Measurements from ENCODE around the gene DAPK1.

The DAPK1 gene

GRCh38 chr9:87572719-87573118 is 75.1 kb downstream of the DAPK1 start:
- H2AFZ ChIP-seq (ENCODE audit: low read depth), result no peak overlapping the region
- no peak overlapping the region for H3K9ac ChIP-seq
- H4K20me1 ChIP-seq (ENCODE audit: insufficient read depth), result no peaks in the 10 kb centered on the region
- no peak overlapping the region for H3K4me3 ChIP-seq (IDR thresholded peaks at IDR 0.05; ENCODE audit: insufficient read depth, low read depth, low read length)
- H3K36me3 ChIP-seq (ENCODE audit: insufficient read depth), result no peaks in the 10 kb centered on the region
- no peak overlapping the region for H3K4me2 ChIP-seq
- no peaks in the 10 kb centered on the region for H3K4me1 ChIP-seq (ENCODE audit: low read depth, poor library complexity, severe bottlenecking)
- TF ChIP-seq, protein P1, sequence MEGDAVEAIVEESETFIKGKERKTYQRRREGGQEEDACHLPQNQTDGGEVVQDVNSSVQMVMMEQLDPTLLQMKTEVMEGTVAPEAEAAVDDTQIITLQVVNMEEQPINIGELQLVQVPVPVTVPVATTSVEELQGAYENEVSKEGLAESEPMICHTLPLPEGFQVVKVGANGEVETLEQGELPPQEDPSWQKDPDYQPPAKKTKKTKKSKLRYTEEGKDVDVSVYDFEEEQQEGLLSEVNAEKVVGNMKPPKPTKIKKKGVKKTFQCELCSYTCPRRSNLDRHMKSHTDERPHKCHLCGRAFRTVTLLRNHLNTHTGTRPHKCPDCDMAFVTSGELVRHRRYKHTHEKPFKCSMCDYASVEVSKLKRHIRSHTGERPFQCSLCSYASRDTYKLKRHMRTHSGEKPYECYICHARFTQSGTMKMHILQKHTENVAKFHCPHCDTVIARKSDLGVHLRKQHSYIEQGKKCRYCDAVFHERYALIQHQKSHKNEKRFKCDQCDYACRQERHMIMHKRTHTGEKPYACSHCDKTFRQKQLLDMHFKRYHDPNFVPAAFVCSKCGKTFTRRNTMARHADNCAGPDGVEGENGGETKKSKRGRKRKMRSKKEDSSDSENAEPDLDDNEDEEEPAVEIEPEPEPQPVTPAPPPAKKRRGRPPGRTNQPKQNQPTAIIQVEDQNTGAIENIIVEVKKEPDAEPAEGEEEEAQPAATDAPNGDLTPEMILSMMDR (conservative IDR thresholded peaks at IDR 0.05; ENCODE audit: low read depth, low read length), result no peak
- H3K27ac ChIP-seq, result no peak overlapping the region
- H3K27me3 ChIP-seq (ENCODE audit: insufficient read depth, low read depth), result peaks cover 2% of the 10 kb centered on the region; the same call in 1 of the 2 replicates
- H3K79me2 ChIP-seq (ENCODE audit: insufficient read depth, low read depth), result 0 out of 2 replicates have a peak, but pooled peaks cover 4% of the 10 kb centered on the region

DNA sequence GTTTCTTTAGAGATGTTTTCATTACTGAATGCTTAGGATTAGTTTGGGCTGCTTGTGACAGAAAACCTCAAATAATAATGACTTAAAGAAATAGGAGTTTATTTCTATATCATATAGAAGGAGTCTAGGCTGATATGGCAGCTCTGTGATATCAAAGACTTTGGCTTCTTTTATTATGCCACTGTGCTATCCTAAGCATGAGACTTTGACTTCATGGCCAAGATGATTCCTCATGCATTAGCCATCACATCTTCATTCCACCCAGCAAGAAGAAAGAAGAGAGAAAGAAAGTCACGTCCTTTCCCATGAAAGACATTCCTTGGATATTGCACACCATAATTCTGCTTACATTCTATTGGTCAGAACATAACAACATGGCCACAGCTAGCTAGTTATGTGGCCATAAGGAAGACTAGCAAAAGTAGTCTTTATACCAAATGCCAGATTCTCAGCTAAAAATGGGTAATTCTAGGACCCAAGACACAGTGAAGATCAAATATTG is 76.2 kb downstream of the DAPK1 start:
- H4K20me1 ChIP-seq (ENCODE audit: insufficient read depth), result no peaks in the 10 kb centered on the region
- H3K4me1 ChIP-seq (ENCODE audit: low read depth, poor library complexity, severe bottlenecking), result no peaks in the 10 kb centered on the region
- TF ChIP-seq, protein P1 (conservative IDR thresholded peaks at IDR 0.05; ENCODE audit: low read depth, low read length), result no peak
- H3K27ac ChIP-seq, result no peak overlapping the region
- peaks cover 2% of the 10 kb centered on the region; the same call in 1 of the 2 replicates for H3K27me3 ChIP-seq (ENCODE audit: insufficient read depth, low read depth)
- no peak overlapping the region for H3K4me2 ChIP-seq
- H3K4me3 ChIP-seq (IDR thresholded peaks at IDR 0.05; ENCODE audit: insufficient read depth, low read depth, low read length), result no peak overlapping the region
- no peaks in the 10 kb centered on the region for H3K36me3 ChIP-seq (ENCODE audit: insufficient read depth)
- 0 out of 2 replicates have a peak, but pooled peaks cover 4% of the 10 kb centered on the region for H3K79me2 ChIP-seq (ENCODE audit: insufficient read depth, low read depth)
- no peak overlapping the region for H2AFZ ChIP-seq (ENCODE audit: low read depth)
- H3K9ac ChIP-seq, result no peak overlapping the region

- Histone ChIP-seq H3K36me3 (ENCODE audit: insufficient read depth) (no peaks in the 10 kb centered on the region), H3K4me3 (IDR thresholded peaks at IDR 0.05; ENCODE audit: insufficient read depth, low read depth, low read length) (no peak overlapping the region), H4K20me1 (ENCODE audit: insufficient read depth) (no peaks in the 10 kb centered on the region), H3K4me2 (no peak overlapping the region), H3K27me3 (ENCODE audit: insufficient read depth, low read depth) (no peaks in the 10 kb centered on the region), H3K27ac (no peak overlapping the region), H3K79me2 (ENCODE audit: insufficient read depth, low read depth) (0 out of 2 replicates have a peak, but pooled peaks cover 4% of the 10 kb centered on the region), H3K9ac (no peak overlapping the region), H3K4me1 (ENCODE audit: low read depth, poor library complexity, severe bottlenecking) (no peaks in the 10 kb centered on the region), H2AFZ (ENCODE audit: low read depth) (no peak overlapping the region)
- TF ChIP-seq, protein P1 (conservative IDR thresholded peaks at IDR 0.05; ENCODE audit: low read depth, low read length), result no peak
Observed at GRCh38 chr9:87577746-87578145, 80.1 kb downstream of the DAPK1 start.

- H3K9ac ChIP-seq, result no peak overlapping the region
- no peak overlapping the region for H3K27ac ChIP-seq
- H2AFZ ChIP-seq (ENCODE audit: low read depth), result no peak overlapping the region
- no peaks in the 10 kb centered on the region for H3K27me3 ChIP-seq (ENCODE audit: insufficient read depth, low read depth)
- H3K4me3 ChIP-seq (IDR thresholded peaks at IDR 0.05; ENCODE audit: insufficient read depth, low read depth, low read length), result no peak overlapping the region
- no peak overlapping the region for H3K4me2 ChIP-seq
- TF ChIP-seq, protein P1 (conservative IDR thresholded peaks at IDR 0.05; ENCODE audit: low read depth, low read length), result no peak
- no peaks in the 10 kb centered on the region for H3K36me3 ChIP-seq (ENCODE audit: insufficient read depth)
- H4K20me1 ChIP-seq (ENCODE audit: insufficient read depth), result no peaks in the 10 kb centered on the region
- H3K79me2 ChIP-seq (ENCODE audit: insufficient read depth, low read depth), result 0 out of 2 replicates have a peak, but pooled peaks cover 4% of the 10 kb centered on the region
- no peaks in the 10 kb centered on the region for H3K4me1 ChIP-seq (ENCODE audit: low read depth, poor library complexity, severe bottlenecking)
Observed at GRCh38 chr9:87578625-87579024, 81.0 kb downstream of the DAPK1 start.
